22Rv1 (cell line): Measurements from ENCODE around the gene CMIP.
"Not testable (repeated sequence)": the region's sequence is repeated elsewhere in the genome, so short reads cannot be mapped to it uniquely, and the experiment has no call there.

Experiments used
- H3K27ac ChIP-seq: fragments of 450-650 bp; 2 replicates; pipeline ENCODE4 v1.5.1; 2017
- ZFX ChIP-seq: fragments of 450-650 bp; IDR thresholded peaks from 2 replicates; pipeline ENCODE4 v1.6.1; 2017; ENCODE audit warnings: antibody characterized with exemption, borderline replicate concordance
- TF ChIP-seq, protein P1 (sequence below): fragments of 450-650 bp; IDR thresholded peaks from 2 replicates; pipeline ENCODE4 v1.5.1; 2017; ENCODE audit warnings: mild to moderate bottlenecking

Gene CMIP

DNA sequence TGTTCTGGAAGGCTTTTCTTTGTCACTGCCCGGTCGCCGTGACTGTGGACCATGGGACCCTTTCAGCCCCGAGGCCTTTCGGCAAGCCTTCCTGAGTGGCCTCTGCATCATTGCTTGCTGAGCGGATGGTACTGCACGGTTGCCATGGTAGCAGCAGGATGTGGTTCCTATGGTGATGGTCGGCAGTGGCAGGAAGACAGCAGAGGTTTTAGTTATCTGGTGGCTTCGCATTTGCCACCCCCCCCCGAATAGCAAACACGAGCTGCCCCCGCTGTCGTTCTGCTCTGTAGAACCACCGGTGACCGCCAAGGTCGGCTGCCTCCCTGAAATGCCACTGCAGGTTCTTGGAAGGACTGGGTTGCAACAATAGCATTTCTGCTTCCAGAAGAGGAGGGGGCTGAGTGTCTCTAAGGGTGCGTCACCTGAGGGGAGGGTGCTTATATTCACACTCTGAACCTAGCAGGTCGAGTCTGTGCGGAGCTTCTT, 76.6 kb downstream of the CMIP start:
- TF ChIP-seq, protein P1, sequence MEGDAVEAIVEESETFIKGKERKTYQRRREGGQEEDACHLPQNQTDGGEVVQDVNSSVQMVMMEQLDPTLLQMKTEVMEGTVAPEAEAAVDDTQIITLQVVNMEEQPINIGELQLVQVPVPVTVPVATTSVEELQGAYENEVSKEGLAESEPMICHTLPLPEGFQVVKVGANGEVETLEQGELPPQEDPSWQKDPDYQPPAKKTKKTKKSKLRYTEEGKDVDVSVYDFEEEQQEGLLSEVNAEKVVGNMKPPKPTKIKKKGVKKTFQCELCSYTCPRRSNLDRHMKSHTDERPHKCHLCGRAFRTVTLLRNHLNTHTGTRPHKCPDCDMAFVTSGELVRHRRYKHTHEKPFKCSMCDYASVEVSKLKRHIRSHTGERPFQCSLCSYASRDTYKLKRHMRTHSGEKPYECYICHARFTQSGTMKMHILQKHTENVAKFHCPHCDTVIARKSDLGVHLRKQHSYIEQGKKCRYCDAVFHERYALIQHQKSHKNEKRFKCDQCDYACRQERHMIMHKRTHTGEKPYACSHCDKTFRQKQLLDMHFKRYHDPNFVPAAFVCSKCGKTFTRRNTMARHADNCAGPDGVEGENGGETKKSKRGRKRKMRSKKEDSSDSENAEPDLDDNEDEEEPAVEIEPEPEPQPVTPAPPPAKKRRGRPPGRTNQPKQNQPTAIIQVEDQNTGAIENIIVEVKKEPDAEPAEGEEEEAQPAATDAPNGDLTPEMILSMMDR, result no peak
- no peak for TF ChIP-seq ZFX
- H3K27ac ChIP-seq, result no peak overlapping the region

DNA sequence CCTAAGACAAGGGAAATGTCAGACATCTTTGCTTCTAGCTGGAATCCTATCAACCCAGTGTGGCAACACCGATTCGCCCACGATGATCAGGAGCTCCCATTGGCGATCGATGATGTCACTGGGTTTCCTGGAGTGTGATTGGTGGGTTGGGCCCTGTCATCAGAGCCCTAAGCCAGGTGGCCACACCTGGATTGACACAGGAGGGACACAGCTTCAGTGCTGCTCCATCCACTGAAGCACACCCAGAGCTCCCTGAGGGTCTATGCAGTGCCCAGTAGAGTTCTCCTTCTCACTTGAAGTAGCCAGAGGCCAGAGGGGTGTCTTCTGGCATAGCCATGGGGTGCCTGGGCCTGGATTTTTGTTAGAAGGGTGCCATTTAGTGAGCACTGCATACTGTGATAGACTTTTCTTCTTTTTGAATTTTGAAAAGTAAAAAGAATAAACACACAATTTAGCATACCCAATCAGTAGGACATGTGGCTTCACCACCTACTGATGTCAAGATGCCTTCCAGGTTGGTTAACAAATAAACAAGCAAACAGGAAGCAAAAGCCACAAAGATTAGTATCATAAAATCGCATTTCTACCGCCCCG, 77.6 kb downstream of the CMIP start:
- TF ChIP-seq ZFX, result no peak
- TF ChIP-seq, protein P1, result no peak
- H3K27ac ChIP-seq, result no peak overlapping the region

DNA sequence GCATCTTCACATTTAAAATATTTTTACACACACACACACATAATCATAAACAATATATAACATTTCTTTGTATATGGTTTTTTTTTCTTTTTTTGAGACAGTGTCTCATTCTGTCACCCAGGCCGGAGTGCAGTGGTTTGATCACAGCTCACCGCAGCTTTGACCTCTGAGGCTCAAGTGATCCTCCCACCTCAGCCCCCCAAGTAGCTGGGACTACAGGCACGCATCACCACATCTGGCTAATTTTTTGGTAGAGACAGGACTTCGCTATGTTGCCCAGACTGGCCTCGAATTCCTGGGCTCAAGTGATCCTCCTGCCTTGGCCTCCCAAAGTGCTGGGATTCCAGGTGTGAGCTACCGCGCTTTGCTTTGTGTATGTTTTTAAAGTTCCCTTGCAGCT, 78.2 kb downstream of the CMIP start:
- H3K27ac ChIP-seq, result not testable (repeated sequence)

DNA sequence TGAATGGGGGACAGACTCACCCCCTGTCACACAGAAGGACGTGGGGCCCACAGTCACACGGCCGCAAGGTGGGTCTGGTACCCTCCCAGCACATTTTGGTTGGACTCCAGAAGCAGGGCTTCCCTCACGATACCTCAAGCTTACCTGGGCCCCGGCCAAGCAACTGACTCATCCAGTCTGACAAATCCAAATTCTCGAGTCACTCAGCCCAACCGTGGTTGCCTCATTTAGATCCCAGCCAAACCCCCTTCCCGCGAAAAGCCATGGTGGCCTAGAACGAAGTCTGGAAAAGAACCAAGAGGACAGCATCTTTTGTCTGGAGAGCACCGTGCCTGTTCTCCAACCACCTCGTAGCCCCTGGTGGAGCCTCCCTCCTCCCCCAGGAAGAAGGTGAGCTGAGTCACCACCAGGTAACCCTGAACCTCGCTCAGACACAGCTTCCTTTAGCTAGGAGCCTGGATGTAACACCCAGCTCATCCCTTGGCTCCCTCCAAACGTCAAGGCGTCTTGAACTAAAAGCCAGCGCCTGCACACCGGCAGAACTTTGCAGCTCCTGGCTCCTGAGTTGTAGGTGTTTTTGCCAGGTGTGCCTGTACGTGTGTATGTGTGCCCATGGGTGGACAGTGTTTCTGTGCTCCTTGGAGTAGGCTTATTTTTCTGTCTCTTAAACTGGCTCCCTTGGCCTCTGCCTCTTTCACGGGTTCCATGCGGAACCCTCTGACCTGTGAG, 78.9 kb downstream of the CMIP start:
- no peak overlapping the region for H3K27ac ChIP-seq
- TF ChIP-seq, protein P1, result no peak
- TF ChIP-seq ZFX, result no peak

DNA sequence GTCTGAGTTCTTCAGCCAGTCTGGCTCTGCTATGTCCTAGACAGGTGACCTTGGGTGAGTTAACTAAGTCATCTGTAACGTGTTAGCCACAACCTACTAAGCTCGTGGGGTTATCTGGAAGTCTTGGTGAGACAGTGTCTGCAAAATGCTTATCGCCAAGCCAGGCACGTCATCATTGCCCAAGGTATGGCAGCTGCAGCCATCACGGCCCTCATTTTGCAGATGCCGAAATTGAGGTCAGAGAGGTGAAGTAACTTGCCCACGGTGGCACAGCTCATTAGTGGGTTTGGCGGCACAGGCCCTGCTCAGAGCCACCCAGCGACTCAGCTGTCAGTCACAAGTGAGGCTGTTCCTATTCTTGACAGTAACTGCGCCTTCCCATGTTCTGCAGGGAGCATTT, 79.8 kb downstream of the CMIP start:
- no peak for TF ChIP-seq ZFX
- TF ChIP-seq, protein P1, result no peak
- H3K27ac ChIP-seq, result no peak overlapping the region

DNA sequence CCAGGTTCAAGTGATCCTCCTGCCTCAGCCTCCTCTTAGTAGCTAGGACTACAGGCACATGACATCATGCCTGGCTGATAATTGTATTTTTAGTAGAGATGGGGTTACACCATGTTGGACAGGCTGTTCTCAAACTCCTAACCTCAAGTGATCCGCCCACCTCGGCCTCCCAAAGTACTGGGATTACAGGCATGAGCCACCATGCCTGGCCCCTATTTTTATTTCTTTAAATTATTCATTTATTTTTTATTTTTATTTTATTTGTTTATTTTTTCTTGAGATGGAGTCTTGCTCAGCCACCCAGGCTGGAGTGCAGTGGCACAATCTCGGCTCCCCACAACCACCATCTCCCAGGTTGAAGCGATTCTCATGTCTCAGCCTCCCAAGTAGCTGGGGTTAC, 80.3 kb downstream of the CMIP start:
- not testable (repeated sequence) for H3K27ac ChIP-seq

DNA sequence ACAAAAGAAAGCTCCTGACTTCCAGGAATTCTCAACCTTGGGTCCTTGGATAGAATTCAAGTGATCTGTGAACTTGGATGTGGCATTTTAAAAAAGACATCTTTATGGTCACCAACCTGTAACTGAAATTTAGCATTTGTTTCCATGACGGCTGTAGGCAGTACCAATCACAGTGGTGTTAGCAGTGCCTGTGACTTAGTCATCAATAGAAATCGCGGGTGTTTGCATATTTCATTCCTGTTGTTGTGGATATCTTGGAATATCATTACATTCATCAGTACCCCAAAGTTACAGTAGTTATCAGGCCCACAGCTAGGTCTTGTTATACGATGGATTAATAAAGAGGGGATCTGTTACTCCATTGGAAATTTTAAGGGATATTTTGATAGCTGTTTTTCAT, 81.6 kb downstream of the CMIP start:
- TF ChIP-seq, protein P1, result no peak
- no peak for TF ChIP-seq ZFX
- no peak overlapping the region for H3K27ac ChIP-seq

DNA sequence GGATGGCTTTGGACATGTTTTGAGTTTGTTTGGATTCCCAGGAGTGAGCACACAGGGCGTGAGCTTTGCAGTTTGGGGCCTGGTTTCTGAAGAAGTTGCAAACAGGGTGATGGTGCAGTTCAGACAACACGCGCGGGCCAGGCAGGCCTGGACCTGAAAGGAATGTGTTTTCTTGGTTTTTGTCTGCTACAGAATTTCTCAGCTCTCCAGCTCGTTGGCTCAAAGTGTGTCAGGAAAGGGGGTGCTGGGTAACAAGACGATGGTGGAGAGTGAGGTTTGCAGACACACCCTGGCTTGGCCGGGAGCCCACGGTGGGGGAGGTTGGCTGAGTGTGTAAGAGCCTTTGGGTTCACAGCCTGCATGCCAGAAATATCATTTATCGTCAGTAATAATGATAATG, 82.3 kb downstream of the CMIP start:
- H3K27ac ChIP-seq, result no peak overlapping the region
- TF ChIP-seq ZFX, result no peak
- TF ChIP-seq, protein P1, result no peak
